Left lung (tissue), 10 donors: ENCODE results near the gene VPS13D. TPM values are rescaled to one million over a fixed set of nuclear protein-coding genes. Genes with fewer than 3 reads are reported as not detected.
A peak's percentile ranks its signal among the peaks of the same experiment; 100 is the strongest.

Experiments
- ATAC-seq: fragments of 200-7000 bp; cut with Tn5 transposase; one replicate; pipeline ENCODE4 v1.9.1; 2020; ENCODE audit warnings: moderate library complexity
- DNase-seq, 4 donors: peaks; one replicate each; pipeline ENCODE4 v3.0.0-alpha.2; 2013 to 2020
- H3K27ac ChIP-seq, 2 donors: fragments of 200-600 bp; sonication (generic) in 1 of 2; one replicate each; pipeline versions ENCODE4 v1.5.0 to v1.8.0; 2020 to 2021
- H3K27me3 ChIP-seq, 2 donors: fragments of 200-600 bp; sonication (generic) in 1 of 2; one replicate each; pipeline versions ENCODE4 v1.5.0 to v1.8.0; 2020 to 2021
- H3K36me3 ChIP-seq, 2 donors: fragments of 200-600 bp; sonication (generic) in 1 of 2; one replicate each; pipeline versions ENCODE4 v1.5.0 to v1.8.0; 2020 to 2021
- H3K4me1 ChIP-seq, 2 donors: fragments of 200-600 bp; one replicate each; pipeline ENCODE4 v1.8.0; 2021
- H3K4me3 ChIP-seq, 2 donors: fragments of 200-600 bp; sonication (generic) in 1 of 2; one replicate each; pipeline versions ENCODE4 v1.5.0 to v1.8.0; 2020 to 2021; ENCODE audit warnings: mild to moderate bottlenecking in 1 of 2
- H3K9me3 ChIP-seq, 2 donors: fragments of 200-600 bp; sonication (generic) in 1 of 2; one replicate each; pipeline versions ENCODE4 v1.5.0 to v1.8.0; 2020 to 2021
- intact Hi-C, 2 donors: fragments of 100-400 bp; cut with DNase I; formaldehyde crosslinking; loops; one replicate each; pipeline versions ENCODE4 v1.11.2 to v1.14.2; 2022
- polyA plus RNA-seq, 6 donors: library from polyadenylated mRNA; unstranded; fragments of 120-200 nt; gene quantifications; one replicate each; pipeline ENCODE4 v1.2.1, GENCODE V29; 2013; ENCODE audit not compliant: insufficient read length in 6 of 6
- total RNA-seq, 2 donors: library from RNA; stranded (reverse); fragmentation: NEBNext Ultra II Directional; extraction: Animal tissue kit (Norgen Biotek cat#: 25700); gene quantifications; one replicate each; pipeline ENCODE4 v1.2.1, GENCODE V29; 2021
- TF ChIP-seq, protein P1 (sequence below), 2 donors: fragments of 200-600 bp; sonication (generic) in 1 of 2; IDR thresholded peaks; one replicate each; pipeline versions ENCODE4 v1.5.0 to v1.8.0; 2021; ENCODE audit warnings: antibody characterized with exemption in 2 of 2
- donor health status: DM: no; HTN: yes; CAD: no.
- donor health status: DM: no; HTN: no; CAD: no.

Gene VPS13D
- total and polyA plus RNA-seq, 8 donors: 26.6 to 62.3 (median 30.2) TPM

- intact Hi-C loops: no loop called here
- Histone ChIP-seq H3K9me3 (no peaks in the 10 kb centered on the region), H3K4me1 (peaks cover 64 to 75% of the 10 kb centered on the region in 2 donors), H3K36me3 (no peaks in the 10 kb centered on the region), H3K27me3 (no peaks in the 10 kb centered on the region), H3K27ac (peak overlapping the region; percentile 45 to 60), H3K4me3 (no peak overlapping the region)
- DNase-seq (no peak), ATAC-seq (peak; percentile 59)
- TF ChIP-seq, protein P1, sequence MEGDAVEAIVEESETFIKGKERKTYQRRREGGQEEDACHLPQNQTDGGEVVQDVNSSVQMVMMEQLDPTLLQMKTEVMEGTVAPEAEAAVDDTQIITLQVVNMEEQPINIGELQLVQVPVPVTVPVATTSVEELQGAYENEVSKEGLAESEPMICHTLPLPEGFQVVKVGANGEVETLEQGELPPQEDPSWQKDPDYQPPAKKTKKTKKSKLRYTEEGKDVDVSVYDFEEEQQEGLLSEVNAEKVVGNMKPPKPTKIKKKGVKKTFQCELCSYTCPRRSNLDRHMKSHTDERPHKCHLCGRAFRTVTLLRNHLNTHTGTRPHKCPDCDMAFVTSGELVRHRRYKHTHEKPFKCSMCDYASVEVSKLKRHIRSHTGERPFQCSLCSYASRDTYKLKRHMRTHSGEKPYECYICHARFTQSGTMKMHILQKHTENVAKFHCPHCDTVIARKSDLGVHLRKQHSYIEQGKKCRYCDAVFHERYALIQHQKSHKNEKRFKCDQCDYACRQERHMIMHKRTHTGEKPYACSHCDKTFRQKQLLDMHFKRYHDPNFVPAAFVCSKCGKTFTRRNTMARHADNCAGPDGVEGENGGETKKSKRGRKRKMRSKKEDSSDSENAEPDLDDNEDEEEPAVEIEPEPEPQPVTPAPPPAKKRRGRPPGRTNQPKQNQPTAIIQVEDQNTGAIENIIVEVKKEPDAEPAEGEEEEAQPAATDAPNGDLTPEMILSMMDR (IDR thresholded peaks at IDR 0.05): no peak
Observed at GRCh38 chr1:12475947-12476346, 246.1 kb downstream of the VPS13D start.

- intact Hi-C loops: no loop called here
- Histone ChIP-seq H3K27me3 (no peaks in the 10 kb centered on the region), H3K4me1 (peaks cover 67 to 81% of the 10 kb centered on the region in 2 donors), H3K27ac (peak overlapping the region; percentile 54 to 80), H3K9me3 (no peaks in the 10 kb centered on the region), H3K4me3 (no peak overlapping the region), H3K36me3 (no peaks in the 10 kb centered on the region)
- DNase-seq (no peak), ATAC-seq (no peak)
- TF ChIP-seq, protein P1 (IDR thresholded peaks at IDR 0.05): no peak
Observed at GRCh38 chr1:12477314-12477713, 247.5 kb downstream of the VPS13D start.

- no peaks in the 10 kb centered on the region for H3K36me3 ChIP-seq
- DNase-seq (peak; percentile 78 to 96 (median 88)), ATAC-seq (peak; percentile 85)
- intact Hi-C loops: no loop called here
- no peak overlapping the region for H3K4me3 ChIP-seq
- no peaks in the 10 kb centered on the region for H3K9me3 ChIP-seq
- peaks cover 64 to 76% of the 10 kb centered on the region in 2 donors for H3K4me1 ChIP-seq
- TF ChIP-seq, protein P1 (IDR thresholded peaks at IDR 0.05): no peak
- H3K27ac ChIP-seq: peak overlapping the region; percentile 54 to 80
- H3K27me3 ChIP-seq: no peaks in the 10 kb centered on the region
Observed at GRCh38 chr1:12477936-12478611, 248.2 kb downstream of the VPS13D start.

- H3K4me3 ChIP-seq: no peak overlapping the region
- no peak for ATAC-seq
Observed at GRCh38 chr1:12478612-12478985, 248.8 kb downstream of the VPS13D start.

GRCh38 chr1:12479311-12479710 lies 249.5 kb downstream of the VPS13D start:
- Histone ChIP-seq H3K4me1 (peaks cover 53 to 64% of the 10 kb centered on the region in 2 donors), H3K4me3 (no peak overlapping the region), H3K36me3 (no peaks in the 10 kb centered on the region), H3K9me3 (no peaks in the 10 kb centered on the region), H3K27me3 (no peaks in the 10 kb centered on the region), H3K27ac (peak overlapping the region in 1 of 2 donors; percentile 54)
- TF ChIP-seq, protein P1 (IDR thresholded peaks at IDR 0.05): no peak
- intact Hi-C loops: no loop called here
- DNase-seq (no peak), ATAC-seq (no peak)

More at GRCh38 chr1:12478612-12478985, 248.8 kb downstream of the VPS13D start:
- intact Hi-C loops: no loop called here
- H3K4me1 ChIP-seq: peaks cover 59 to 71% of the 10 kb centered on the region in 2 donors
- no peaks in the 10 kb centered on the region for H3K36me3 ChIP-seq
- TF ChIP-seq, protein P1 (IDR thresholded peaks at IDR 0.05): no peak
- no peaks in the 10 kb centered on the region for H3K27me3 ChIP-seq
- peak overlapping the region; percentile 54 to 80 for H3K27ac ChIP-seq
- H3K9me3 ChIP-seq: no peaks in the 10 kb centered on the region
- no peak for DNase-seq
